NCI-H345 (cell line): ENCODE results near the gene KIAA0753.

Experiments used
- DNase-seq: peaks from one replicate; lab custom pipeline; 2025; lab: John Stamatoyannopoulos, UW

The KIAA0753 gene

GRCh38 chr17:6640536-6641246 lies at the start of gene KIAA0753, which contains the start of gene TXNDC17:
Gene KIAA0753, minus strand, starts transcription at chr17:6640711. Its CDS starts 5,608 bp downstream, at chr17:6635103.
Gene TXNDC17, plus strand, starts transcription at chr17:6641060. Its CDS starts 23 bp downstream, at chr17:6641083.
- DNase-seq, result peak; percentile 87

- DNase-seq, result no peak
Observed at GRCh38 chr17:6688944-6689343, 48.4 kb upstream of the KIAA0753 start.

GRCh38 chr17:6686026-6686425 lies 45.5 kb upstream of the KIAA0753 start:
- DNase-seq, result no peak

GRCh38 chr17:6684881-6685767 lies 44.6 kb upstream of the KIAA0753 start:
- DNase-seq, result no peak

- DNase-seq, result no peak
Observed at GRCh38 chr17:6684460-6684783, 43.9 kb upstream of the KIAA0753 start.

GRCh38 chr17:6683730-6684459 lies 43.4 kb upstream of the KIAA0753 start:
- no peak for DNase-seq

- no peak for DNase-seq
Observed at GRCh38 chr17:6683081-6683684, 42.7 kb upstream of the KIAA0753 start.

- no peak for DNase-seq
Observed at GRCh38 chr17:6682339-6682738, 41.8 kb upstream of the KIAA0753 start.

GRCh38 chr17:6681671-6682070 lies 41.2 kb upstream of the KIAA0753 start:
- DNase-seq, result no peak

GRCh38 chr17:6681176-6681575 lies 40.7 kb upstream of the KIAA0753 start:
- no peak for DNase-seq

GRCh38 chr17:6679241-6679640 lies 38.7 kb upstream of the KIAA0753 start:
- DNase-seq, result no peak

GRCh38 chr17:6677946-6678345 lies 37.4 kb upstream of the KIAA0753 start:
- DNase-seq, result no peak

GRCh38 chr17:6677158-6677831 lies 36.8 kb upstream of the KIAA0753 start:
- peak; percentile 6 for DNase-seq

- no peak for DNase-seq
Observed at GRCh38 chr17:6676802-6677157, 36.3 kb upstream of the KIAA0753 start.

- DNase-seq, result no peak
Observed at GRCh38 chr17:6675201-6675825, 34.8 kb upstream of the KIAA0753 start.

- DNase-seq, result no peak
Observed at GRCh38 chr17:6674586-6674985, 34.1 kb upstream of the KIAA0753 start.

GRCh38 chr17:6671431-6671830 lies 30.9 kb upstream of the KIAA0753 start:
- no peak for DNase-seq

- no peak for DNase-seq
Observed at GRCh38 chr17:6670999-6671398, 30.5 kb upstream of the KIAA0753 start.

GRCh38 chr17:6670571-6670970 lies 30.1 kb upstream of the KIAA0753 start:
- no peak for DNase-seq

- no peak for DNase-seq
Observed at GRCh38 chr17:6669479-6670212, 29.1 kb upstream of the KIAA0753 start.
